Aorta (tissue), 5 donors: Measurements from ENCODE around the gene PLB1. TPM values are rescaled to one million over a fixed set of nuclear protein-coding genes. Genes with fewer than 3 reads are reported as not detected.
A peak's percentile ranks its signal among the peaks of the same experiment; 100 is the strongest.

Source experiments
- ATAC-seq: fragments of 200-7000 bp; cut with Tn5 transposase; one replicate; pipeline ENCODE4 v1.9.1; 2022; ENCODE audit warnings: moderate library complexity; ENCODE audit not compliant: low FRiP score
- DNase-seq, 2 donors: peaks; one replicate each; pipeline ENCODE4 v3.0.0-alpha.2; 2020
- H3K27ac ChIP-seq, 2 donors: one replicate each; pipeline ENCODE4 v1.5.1; 2013; ENCODE audit warnings: low read length in 2 of 2, mild to moderate bottlenecking in 2 of 2, moderate library complexity in 2 of 2, control low read depth in 1 of 2, inconsistent platforms in 1 of 2, low read depth in 1 of 2
- H3K27me3 ChIP-seq, 2 donors: one replicate each; pipeline ENCODE4 v1.6.1; 2013; ENCODE audit warnings: control low read depth in 1 of 2, low read length in 1 of 2, mild to moderate bottlenecking in 1 of 2, moderate library complexity in 1 of 2; ENCODE audit not compliant: insufficient read depth in 2 of 2, control insufficient read depth in 1 of 2
- H3K36me3 ChIP-seq, 2 donors: one replicate each; pipeline ENCODE4 v1.6.1; 2013; ENCODE audit warnings: control low read depth in 1 of 2, low read length in 1 of 2, mild to moderate bottlenecking in 1 of 2; ENCODE audit not compliant: insufficient read depth in 2 of 2, control insufficient read depth in 1 of 2
- H3K4me1 ChIP-seq, 2 donors: one replicate each; pipeline ENCODE4 v1.6.1; 2013; ENCODE audit warnings: low read length in 2 of 2, control low read depth in 1 of 2, mild to moderate bottlenecking in 1 of 2, moderate library complexity in 1 of 2; ENCODE audit not compliant: insufficient read depth in 2 of 2, control insufficient read depth in 1 of 2
- H3K4me3 ChIP-seq, 2 donors: one replicate each; pipeline ENCODE4 v1.5.1; 2013; ENCODE audit warnings: low read length in 2 of 2, control low read depth in 1 of 2, mild to moderate bottlenecking in 1 of 2
- H3K9me3 ChIP-seq: one replicate; pipeline ENCODE4 v1.6.1; 2013; ENCODE audit warnings: mild to moderate bottlenecking, low read length; ENCODE audit not compliant: control insufficient read depth
- WGBS, 2 donors: extraction: QIAGEN DNeasy Blood & Tissue Kit; methylation state at CpG; one replicate each; pipeline ENCODE4 v1.1.7; 2013; 5-methylcytosine and 5-hydroxymethylcytosine counted together
- intact Hi-C, 2 donors: fragments of 100-400 bp; cut with DNase I; formaldehyde crosslinking; loops; one replicate each; pipeline versions ENCODE4 v1.14.2 to v1.15.0; 2022
- polyA plus RNA-seq, 2 donors: library from polyadenylated mRNA; stranded (reverse); fragments of 200-250 nt; gene quantifications; one replicate each; pipeline ENCODE4 v1.2.3, GENCODE V29; 2013
- total RNA-seq, 2 donors: library from RNA; stranded (reverse); fragmentation: NEBNext Ultra II Directional; extraction: Animal tissue kit (Norgen Biotek cat#: 25700); gene quantifications; one replicate each; pipeline ENCODE4 v1.2.1, GENCODE V29; 2021
- donor health status: healthy with polysubstance abuse.
- donor health status: Bipolar disorder and iron deficiency.
- donor health status: DM: no; HTN: no; CAD: no.
- donor health status: DM: no; HTN: no; CAD: no.
- donor health status: DM: yes; HTN: yes; CAD: no.

Gene PLB1
- total and polyA plus RNA-seq, 4 donors = 4.9 to 16.3 (median 7.1) TPM

DNA sequence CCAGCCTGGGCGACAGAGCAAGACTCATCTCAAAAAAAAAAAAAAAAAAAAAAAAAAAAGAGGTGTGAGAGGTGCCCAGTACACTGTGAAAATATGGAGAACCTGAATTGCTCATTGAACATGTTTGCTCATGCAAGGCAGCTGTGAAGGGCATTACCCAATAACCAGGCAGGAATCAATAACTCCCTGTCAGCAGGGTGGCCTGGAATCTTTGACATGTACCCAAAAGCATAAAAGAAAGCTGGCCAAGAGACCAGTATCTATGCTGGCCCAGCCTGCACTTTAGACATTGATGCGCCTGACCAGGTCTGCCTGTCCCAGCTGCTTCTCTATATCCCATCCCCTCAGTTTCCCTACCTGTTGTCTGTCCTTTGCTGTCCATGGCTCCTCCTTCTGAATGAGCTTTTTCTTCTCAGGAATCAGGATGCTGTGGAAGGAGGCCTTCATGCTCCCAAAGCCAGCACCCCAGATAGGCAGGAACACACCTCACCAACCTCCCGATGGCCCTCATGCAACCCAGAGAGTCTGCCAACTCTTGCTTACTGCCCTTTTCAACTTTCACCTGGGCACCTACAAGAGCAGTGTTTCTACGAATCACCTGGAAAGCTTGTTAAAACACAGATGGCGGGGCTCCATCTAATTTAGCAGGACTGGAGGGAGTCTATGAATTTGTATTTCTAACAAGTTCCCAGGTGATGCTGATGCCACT lies 172.4 kb downstream of the PLB1 start:
- Histone ChIP-seq H3K4me1 (peaks cover 0 to 6% of the 10 kb centered on the region in 2 donors), H3K9me3 (no peaks in the 10 kb centered on the region), H3K36me3 (no peaks in the 10 kb centered on the region), H3K27ac (no peak overlapping the region), H3K4me3 (no peak overlapping the region), H3K27me3 (no peaks in the 10 kb centered on the region)
- WGBS, 2 donors = 97 to 98% methylated on average over 5 of the region's 5 CpGs
- intact Hi-C loops = loop anchor here in 1 of 2 donors (2.0 kb wide), 1 partner anchor 33 kb away; no protein-coding TSS in a partner anchor
- no peak for DNase-seq
- ATAC-seq = no peak

DNA sequence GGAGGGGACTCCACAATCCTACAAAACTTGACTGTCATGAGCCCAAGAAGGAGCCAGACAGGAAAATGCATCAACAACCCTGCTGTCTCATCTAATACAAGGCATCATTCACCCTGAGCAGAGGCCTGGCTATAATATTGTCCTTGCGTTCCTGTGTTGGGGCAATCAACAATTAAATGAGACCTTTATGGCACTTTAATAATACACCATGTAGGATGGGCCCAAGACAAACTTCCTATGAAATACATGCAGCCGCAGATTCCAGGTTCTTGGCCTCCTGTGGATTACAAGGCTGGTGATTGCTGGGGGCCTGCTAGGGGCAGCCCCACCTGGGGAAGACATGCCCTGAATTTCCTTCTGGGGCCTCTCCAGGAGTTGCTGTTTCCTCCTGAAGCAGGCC lies 173.0 kb downstream of the PLB1 start:
- Histone ChIP-seq H3K9me3 (no peaks in the 10 kb centered on the region), H3K27me3 (no peaks in the 10 kb centered on the region), H3K4me1 (peaks cover 0 to 5% of the 10 kb centered on the region in 2 donors), H3K27ac (no peak overlapping the region), H3K36me3 (no peaks in the 10 kb centered on the region), H3K4me3 (no peak overlapping the region)
- DNase-seq = no peak
- intact Hi-C loops = loop anchor here in 1 of 2 donors (2.0 kb wide), 1 partner anchor 32 kb away; no protein-coding TSS in a partner anchor
- WGBS, 2 donors = 98% methylated on average over 2 of the region's 2 CpGs
- ATAC-seq = no peak

DNA sequence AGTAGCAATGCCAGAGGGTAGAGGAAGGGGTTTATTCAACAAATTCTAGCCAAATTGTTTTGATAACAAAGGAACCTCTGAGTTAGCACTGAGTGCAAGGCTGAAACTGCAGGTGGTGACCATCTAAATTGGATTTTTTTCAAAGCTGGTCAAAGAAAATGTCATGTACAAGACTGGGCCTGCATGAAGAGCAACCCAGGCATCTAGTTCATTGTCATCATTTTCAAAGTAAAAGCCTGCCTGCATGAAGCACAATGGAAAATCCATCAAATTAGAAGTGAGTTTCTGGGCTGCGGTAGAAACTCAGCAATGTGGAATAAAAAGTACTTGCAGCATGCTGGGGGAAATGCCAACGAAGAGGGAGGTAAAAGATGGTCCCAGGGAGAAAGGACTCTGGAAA lies 175.0 kb downstream of the PLB1 start:
- Histone ChIP-seq H3K36me3 (no peaks in the 10 kb centered on the region), H3K27me3 (no peaks in the 10 kb centered on the region), H3K9me3 (no peaks in the 10 kb centered on the region), H3K27ac (no peak overlapping the region), H3K4me3 (no peak overlapping the region), H3K4me1 (no peaks in the 10 kb centered on the region)
- DNase-seq (no peak), ATAC-seq (no peak)
- 35 to 61% methylated on average over 2 of the region's 2 CpGs for WGBS, 2 donors
- intact Hi-C loops = no loop called here

DNA sequence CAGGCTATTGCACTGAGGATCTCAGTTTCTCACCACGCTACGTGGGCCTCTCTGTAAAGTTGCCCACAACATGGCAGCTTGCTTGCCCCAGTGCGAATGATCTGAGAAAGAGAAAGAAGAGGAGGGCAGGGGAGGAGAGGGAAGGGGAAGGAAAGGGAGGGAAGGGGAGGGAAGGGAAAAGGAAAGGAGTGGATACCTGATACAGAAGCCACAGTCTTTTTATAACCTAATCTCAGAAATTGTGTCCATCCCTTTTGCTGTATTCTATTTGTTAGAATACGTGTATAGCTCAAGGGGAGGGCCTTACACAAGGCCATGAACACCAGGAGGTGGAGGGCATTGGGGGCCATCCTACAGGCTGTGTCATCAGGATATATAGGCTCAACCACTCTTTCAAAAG lies 177.5 kb downstream of the PLB1 start:
- no peaks in the 10 kb centered on the region for H3K27me3 ChIP-seq
- no peaks in the 10 kb centered on the region for H3K36me3 ChIP-seq
- no peak overlapping the region for H3K27ac ChIP-seq
- ATAC-seq (no peak), DNase-seq (no peak)
- no peaks in the 10 kb centered on the region for H3K9me3 ChIP-seq
- intact Hi-C loops = no loop called here
- H3K4me3 ChIP-seq = no peak overlapping the region
- H3K4me1 ChIP-seq = no peaks in the 10 kb centered on the region
- 98 to 99% methylated on average over 4 of the region's 4 CpGs for WGBS, 2 donors

DNA sequence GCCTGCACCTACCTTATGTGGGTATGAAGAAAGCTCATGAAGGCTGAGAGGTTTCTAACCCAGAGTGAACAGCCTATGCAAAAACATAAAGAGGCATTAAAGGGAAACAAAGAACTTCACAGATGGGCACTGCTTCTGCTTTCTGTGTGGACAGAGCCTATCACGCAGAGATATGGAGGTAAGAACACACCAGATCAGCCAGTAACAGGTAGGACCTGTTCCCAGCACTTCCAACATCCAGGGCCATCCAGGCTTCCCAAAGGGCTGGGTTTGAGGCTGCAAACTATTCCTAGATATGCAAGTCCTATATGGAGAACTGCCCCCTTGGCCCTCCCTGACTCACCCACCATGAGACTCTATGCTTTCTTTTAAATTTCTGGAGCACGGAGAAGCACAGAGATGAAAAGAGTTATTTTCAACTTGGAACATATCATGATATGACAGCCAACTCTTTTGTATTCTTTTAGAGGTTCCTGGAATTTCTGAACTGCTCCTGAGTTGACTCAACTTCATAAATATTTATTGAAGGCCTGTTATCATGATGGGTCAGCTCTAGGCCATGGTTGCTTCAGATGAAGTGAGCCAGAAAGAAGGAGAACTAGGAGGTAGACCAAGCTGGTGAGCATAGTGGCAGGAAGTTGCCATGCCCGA lies 178.3 kb downstream of the PLB1 start:
- no peaks in the 10 kb centered on the region for H3K9me3 ChIP-seq
- DNase-seq = peak in 1 of 2 donors; percentile 16
- no peaks in the 10 kb centered on the region for H3K4me1 ChIP-seq
- no peak overlapping the region for H3K4me3 ChIP-seq
- no peak for ATAC-seq
- 35 to 36% methylated on average over 3 of the region's 3 CpGs for WGBS, 2 donors
- intact Hi-C loops = no loop called here
- H3K36me3 ChIP-seq = no peaks in the 10 kb centered on the region
- peak overlapping the region; percentile 10 to 29 for H3K27ac ChIP-seq
- no peaks in the 10 kb centered on the region for H3K27me3 ChIP-seq

DNA sequence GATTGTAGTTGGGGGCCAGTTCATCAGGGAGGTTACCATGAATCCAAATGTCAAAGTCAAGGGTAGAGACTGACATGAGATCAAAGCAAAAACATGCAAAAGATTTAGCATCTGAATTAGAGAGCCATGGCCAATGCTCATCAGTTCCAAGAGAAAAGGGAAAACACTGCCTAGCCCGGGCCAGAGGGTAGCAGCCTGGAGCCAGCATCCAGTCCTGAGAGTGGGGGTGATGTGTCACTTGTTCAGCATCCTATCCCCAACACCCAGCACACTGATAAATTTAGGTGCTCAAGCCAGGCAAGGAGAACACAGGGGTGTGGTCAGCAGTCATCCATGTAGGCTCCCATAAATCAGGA lies 178.8 kb downstream of the PLB1 start:
- Histone ChIP-seq H3K36me3 (no peaks in the 10 kb centered on the region), H3K27me3 (no peaks in the 10 kb centered on the region), H3K4me3 (no peak overlapping the region), H3K27ac (peak overlapping the region; percentile 10 to 64), H3K9me3 (no peaks in the 10 kb centered on the region), H3K4me1 (peaks cover 0 to 3% of the 10 kb centered on the region in 2 donors)
- 9% methylated on average over 1 of the region's 1 CpG for WGBS, 2 donors
- peak in 1 of 2 donors; percentile 58 for DNase-seq
- intact Hi-C loops = no loop called here
- ATAC-seq = no peak

DNA sequence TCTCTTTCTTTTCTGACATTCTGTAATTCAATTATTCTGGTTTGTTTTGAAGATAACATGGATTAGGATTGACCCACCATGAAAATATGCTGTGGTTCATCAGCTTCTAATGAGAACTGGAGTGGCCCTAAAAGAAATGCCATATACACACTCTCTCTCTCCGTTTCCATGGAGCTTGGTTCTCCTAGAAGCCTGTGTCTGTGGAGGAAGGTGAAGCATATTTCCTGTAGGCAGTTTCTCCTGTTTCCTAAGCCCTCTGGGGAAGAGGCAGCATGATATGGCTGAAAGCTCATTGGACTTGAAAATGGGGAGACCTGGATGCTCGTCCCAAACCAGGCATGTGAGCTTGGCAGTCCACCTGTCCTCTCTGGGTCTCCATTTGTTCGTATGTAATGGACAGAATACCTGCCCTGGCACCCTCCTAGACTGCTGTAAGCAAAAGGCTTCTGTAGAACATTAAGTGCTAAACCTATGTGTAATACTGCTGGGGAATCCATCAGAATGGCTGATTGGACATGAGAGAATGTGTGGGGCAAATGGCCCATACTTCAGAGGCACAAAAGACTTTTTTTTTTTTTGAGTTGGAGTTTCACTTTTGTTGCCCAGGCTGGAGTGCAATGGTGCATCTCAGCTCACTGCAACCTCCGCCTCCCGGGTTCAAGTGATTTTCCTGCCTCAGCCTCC lies 180.4 kb downstream of the PLB1 start:
- 95 to 96% methylated on average over 5 of the region's 5 CpGs for WGBS, 2 donors
- no peaks in the 10 kb centered on the region for H3K27me3 ChIP-seq
- H3K9me3 ChIP-seq = no peaks in the 10 kb centered on the region
- no peak for ATAC-seq
- peaks cover 0 to 3% of the 10 kb centered on the region in 2 donors for H3K4me1 ChIP-seq
- no peak for DNase-seq
- intact Hi-C loops = no loop called here
- H3K27ac ChIP-seq = no peak overlapping the region
- H3K36me3 ChIP-seq = no peaks in the 10 kb centered on the region
- H3K4me3 ChIP-seq = no peak overlapping the region

DNA sequence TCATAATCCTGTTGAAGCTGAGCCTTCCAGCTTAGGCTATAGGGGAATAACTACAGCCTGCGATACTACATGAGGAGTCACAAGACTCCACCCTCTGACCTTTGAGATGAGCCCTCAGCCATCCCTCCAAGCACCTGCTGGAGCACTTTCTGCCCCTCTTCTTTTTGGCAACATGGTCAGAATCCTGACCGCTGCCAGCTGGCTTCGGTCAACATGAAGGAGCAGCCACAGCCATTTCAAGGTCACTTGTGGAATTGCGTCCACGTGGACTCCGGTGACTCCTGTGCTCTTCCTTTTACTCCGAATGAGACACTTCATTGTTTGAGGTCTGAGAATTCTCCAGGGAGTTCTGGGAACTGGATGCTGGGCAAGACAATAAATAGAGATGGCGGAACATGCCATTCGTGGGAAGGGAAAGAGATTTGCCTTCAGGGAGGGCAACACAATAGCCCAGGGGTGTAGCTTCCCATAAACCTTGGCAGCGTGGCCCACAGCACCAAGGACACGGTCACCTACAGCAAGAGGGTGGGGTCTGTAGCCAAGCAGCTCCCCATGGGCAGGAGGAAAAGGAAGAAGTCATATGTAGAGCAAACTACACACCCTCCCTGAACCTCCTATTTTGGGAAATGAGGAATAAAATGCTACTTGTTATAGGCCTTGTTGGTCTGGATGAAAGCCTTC lies 182.5 kb downstream of the PLB1 start:
- Histone ChIP-seq H3K9me3 (no peaks in the 10 kb centered on the region), H3K36me3 (no peaks in the 10 kb centered on the region), H3K27me3 (no peaks in the 10 kb centered on the region), H3K4me3 (no peak overlapping the region), H3K4me1 (peaks cover 0 to 3% of the 10 kb centered on the region in 2 donors), H3K27ac (no peak overlapping the region)
- ATAC-seq = no peak
- intact Hi-C loops = no loop called here
- DNase-seq = no peak
- 89 to 93% methylated on average over 11 of the region's 11 CpGs for WGBS, 2 donors
